Mesenchymal stem cell (in vitro differentiated cells and primary cell): ENCODE data around the gene ZNF844.
A peak's percentile ranks its signal among the peaks of the same experiment; 100 is the strongest.

Experiments
- DNase-seq: peaks from one replicate; pipeline ENCODE4 v3.0.0-alpha.2; 2013
- H2AFZ ChIP-seq: one replicate; pipeline ENCODE4 v1.6.1; 2013; ENCODE audit warnings: low read depth, mild to moderate bottlenecking, control low read depth, inconsistent platforms, low read length, moderate library complexity
- H2AK5ac ChIP-seq: 2 replicates; pipeline ENCODE4 v1.6.1; 2013; ENCODE audit warnings: low read length, moderate library complexity, mild to moderate bottlenecking, inconsistent platforms; ENCODE audit not compliant: severe bottlenecking
- H2BK120ac ChIP-seq: one replicate; pipeline ENCODE4 v1.6.1; 2013; ENCODE audit warnings: low read depth, mild to moderate bottlenecking, inconsistent platforms, low read length, moderate library complexity
- H2BK12ac ChIP-seq, 2 experiments: one replicate each; pipeline ENCODE4 v1.6.1; 2013; ENCODE audit warnings: inconsistent platforms in 2 of 2, low read length in 2 of 2, mild to moderate bottlenecking in 2 of 2, moderate library complexity in 2 of 2, control low read depth in 1 of 2
- H2BK15ac ChIP-seq: one replicate; pipeline ENCODE4 v1.6.1; 2013; ENCODE audit warnings: mild to moderate bottlenecking, low read depth, inconsistent platforms; ENCODE audit not compliant: poor library complexity, severe bottlenecking
- H2BK5ac ChIP-seq: 2 replicates; pipeline ENCODE4 v1.6.1; 2013; ENCODE audit warnings: low read depth, mild to moderate bottlenecking, low read length, control low read depth, inconsistent platforms; ENCODE audit not compliant: poor library complexity, severe bottlenecking
- H3K14ac ChIP-seq, 2 experiments: one replicate each; pipeline ENCODE4 v1.6.1; 2013; ENCODE audit warnings: inconsistent platforms in 2 of 2, low read length in 2 of 2, control low read depth in 1 of 2, mild to moderate bottlenecking in 1 of 2, moderate library complexity in 1 of 2
- H3K18ac ChIP-seq, 2 experiments: one replicate each; pipeline ENCODE4 v1.6.1; 2013; ENCODE audit warnings: inconsistent platforms in 2 of 2, low read length in 2 of 2, control low read depth in 1 of 2, low read depth in 1 of 2, mild to moderate bottlenecking in 1 of 2
- H3K23ac ChIP-seq, 2 experiments: one replicate each; pipeline ENCODE4 v1.6.1; 2013; ENCODE audit warnings: inconsistent platforms in 2 of 2, low read length in 2 of 2, mild to moderate bottlenecking in 2 of 2, moderate library complexity in 2 of 2, control low read depth in 1 of 2
- H3K27ac ChIP-seq: 2 replicates; pipeline ENCODE4 v1.5.1; 2013; ENCODE audit warnings: mild to moderate bottlenecking, moderate library complexity, low read length, control low read depth, inconsistent platforms; ENCODE audit not compliant: poor library complexity, severe bottlenecking
- H3K27me3 ChIP-seq, 2 experiments: 2 replicates each; pipeline versions ENCODE4 v1.6.1 to v1.7.0; 2013; ENCODE audit warnings: low read length in 2 of 2, mild to moderate bottlenecking in 2 of 2, moderate library complexity in 2 of 2, control low read depth in 1 of 2, inconsistent platforms in 1 of 2; ENCODE audit not compliant: control insufficient read depth in 1 of 2, insufficient read depth in 1 of 2
- H3K36me3 ChIP-seq, 2 experiments: 2 replicates each; pipeline versions ENCODE4 v1.6.1 to v1.7.0; 2013; ENCODE audit warnings: low read length in 2 of 2, control low read depth in 1 of 2, inconsistent platforms in 1 of 2, low read depth in 1 of 2, mild to moderate bottlenecking in 1 of 2; ENCODE audit not compliant: insufficient read depth in 2 of 2, control insufficient read depth in 1 of 2
- H3K4ac ChIP-seq, 2 experiments: one replicate each; pipeline ENCODE4 v1.6.1; 2013; ENCODE audit warnings: inconsistent platforms in 2 of 2, low read length in 2 of 2, mild to moderate bottlenecking in 2 of 2, moderate library complexity in 2 of 2, control low read depth in 1 of 2, low read depth in 1 of 2
- H3K4me1 ChIP-seq: 2 replicates; pipeline ENCODE4 v1.6.1; 2013; ENCODE audit warnings: low read depth, low read length, control low read depth; ENCODE audit not compliant: control insufficient read depth, insufficient read depth
- H3K4me2 ChIP-seq: 2 replicates; pipeline ENCODE4 v1.6.1; 2013; ENCODE audit warnings: low read length, mild to moderate bottlenecking, inconsistent platforms; ENCODE audit not compliant: poor library complexity, severe bottlenecking
- H3K4me3 ChIP-seq, 2 experiments: 2 replicates each; pipeline versions ENCODE4 v1.5.1 to v1.7.0; 2013; ENCODE audit warnings: low read length in 2 of 2, mild to moderate bottlenecking in 2 of 2, control low read depth in 1 of 2, low read depth in 1 of 2; ENCODE audit not compliant: insufficient read depth in 1 of 2
- H3K79me1 ChIP-seq: replicated peaks from 2 replicates; pipeline ENCODE4 v1.6.1; 2013; ENCODE audit warnings: mild to moderate bottlenecking, control low read depth, low read length, inconsistent platforms; ENCODE audit not compliant: poor library complexity, severe bottlenecking
- H3K9ac ChIP-seq: 2 replicates; pipeline ENCODE4 v1.7.0; 2013; ENCODE audit warnings: mild to moderate bottlenecking, low read length, moderate library complexity
- H3K9me3 ChIP-seq: 2 replicates; pipeline ENCODE4 v1.7.0; 2013; ENCODE audit warnings: mild to moderate bottlenecking, low read length; ENCODE audit not compliant: control insufficient read depth
- H4K8ac ChIP-seq: one replicate; pipeline ENCODE4 v1.6.1; 2013; ENCODE audit warnings: inconsistent platforms, mild to moderate bottlenecking, low read length, moderate library complexity
- H4K91ac ChIP-seq: one replicate; pipeline ENCODE4 v1.6.1; 2013; ENCODE audit warnings: mild to moderate bottlenecking, low read length, inconsistent platforms
- WGBS: methylation state at CpG from one replicate; pipeline ENCODE4 v1.1.7; 2013; ENCODE audit warnings: mixed read lengths; 5-methylcytosine and 5-hydroxymethylcytosine counted together

ZNF844 gene

DNA sequence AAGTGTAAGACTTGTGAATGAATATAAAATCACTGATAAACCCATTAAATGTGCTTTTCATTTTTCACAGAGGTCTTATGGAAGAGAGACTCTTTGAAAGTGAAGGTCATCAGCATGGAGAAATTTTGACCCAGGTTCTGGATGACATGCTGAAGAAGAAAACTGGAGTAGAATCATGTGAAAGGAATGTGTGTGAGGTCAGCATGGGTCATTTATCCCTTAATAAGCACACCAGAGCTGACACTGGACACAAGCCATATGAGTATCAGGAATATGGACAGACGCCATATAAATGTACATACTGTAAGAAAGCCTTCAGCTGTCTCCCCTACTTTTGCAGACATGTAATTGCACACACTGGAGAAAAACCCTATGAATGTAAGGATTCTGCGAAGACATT, 46.6 kb downstream of the ZNF844 start:
- no peak for DNase-seq
- Histone ChIP-seq H2BK120ac (no peak overlapping the region), H3K4me3 (peak overlapping the region in 1 of 2 experiments; percentile 53), H2AK5ac (no peak overlapping the region), H3K9me3 (peaks cover 52% of the 10 kb centered on the region), H3K27ac (no peak overlapping the region), H3K4me2 (no peak overlapping the region), H4K91ac (no peak overlapping the region), H2BK12ac (no peak overlapping the region), H3K4me1 (no peaks in the 10 kb centered on the region), H3K27me3 (no peaks in the 10 kb centered on the region), H3K9ac (no peak overlapping the region), H2AFZ (no peak overlapping the region), H3K79me1 (no peaks in the 10 kb centered on the region), H3K23ac (no peak overlapping the region), H2BK5ac (no peak overlapping the region), H3K18ac (no peak overlapping the region), H3K4ac (no peak overlapping the region), H3K36me3 (peaks cover 2 to 38% of the 10 kb centered on the region in 2 experiments), H3K14ac (no peak overlapping the region), H2BK15ac (no peak overlapping the region), H4K8ac (no peak overlapping the region)
- WGBS, result no CpG with 5 or more reads among the region's 2 CpGs

DNA sequence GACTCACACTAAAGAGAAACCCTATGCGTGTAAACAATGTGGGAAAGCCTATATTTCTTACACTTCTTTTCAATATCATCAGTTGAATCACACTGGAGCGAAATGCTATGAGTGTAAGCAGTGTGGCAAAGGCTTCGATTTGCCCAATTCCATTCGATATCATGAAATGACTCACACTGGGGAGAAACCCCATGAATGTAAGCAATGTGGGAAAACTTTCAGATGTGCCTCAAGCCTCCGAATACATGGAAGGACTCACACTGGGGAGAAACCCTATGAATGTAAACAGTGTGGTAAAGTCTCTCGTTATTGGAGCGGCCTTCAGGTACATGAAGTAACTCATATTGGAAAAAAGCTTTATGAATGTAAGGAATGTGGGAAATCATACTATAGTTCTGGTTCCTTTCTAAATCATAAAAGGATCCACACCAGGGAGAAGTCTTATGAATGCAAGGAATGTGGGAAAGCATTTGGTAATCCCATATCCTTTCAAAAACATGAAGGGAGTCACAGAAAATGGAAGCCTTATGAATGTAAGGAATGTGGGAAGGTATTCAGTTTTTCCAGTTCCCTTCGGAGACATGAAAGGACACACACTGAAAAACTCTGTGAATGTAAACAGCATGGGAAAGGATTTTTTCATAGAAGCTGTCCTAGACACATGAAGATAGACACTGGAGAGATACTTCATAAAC, 47.6 kb downstream of the ZNF844 start:
- peaks cover 52% of the 10 kb centered on the region for H3K9me3 ChIP-seq
- peaks cover 2 to 38% of the 10 kb centered on the region in 2 experiments for H3K36me3 ChIP-seq
- no peak for DNase-seq
- H3K4ac ChIP-seq, result no peak overlapping the region
- no peak overlapping the region for H3K23ac ChIP-seq
- H4K91ac ChIP-seq, result no peak overlapping the region
- no peak overlapping the region for H2AFZ ChIP-seq
- 90% methylated on average over 8 of the region's 8 CpGs for WGBS
- no peak overlapping the region for H3K9ac ChIP-seq
- no peak overlapping the region for H2BK5ac ChIP-seq
- peak overlapping the region in 1 of 2 experiments; percentile 53 for H3K4me3 ChIP-seq
- no peak overlapping the region for H3K27ac ChIP-seq
- H2BK120ac ChIP-seq, result no peak overlapping the region
- no peak overlapping the region for H2BK12ac ChIP-seq
- H3K18ac ChIP-seq, result no peak overlapping the region
- no peaks in the 10 kb centered on the region for H3K79me1 ChIP-seq
- no peak overlapping the region for H4K8ac ChIP-seq
- H2BK15ac ChIP-seq, result no peak overlapping the region
- H3K4me1 ChIP-seq, result no peaks in the 10 kb centered on the region
- no peaks in the 10 kb centered on the region for H3K27me3 ChIP-seq
- H3K4me2 ChIP-seq, result no peak overlapping the region
- no peak overlapping the region for H2AK5ac ChIP-seq
- no peak overlapping the region for H3K14ac ChIP-seq

GRCh38 chr19:12112701-12113100, 48.2 kb downstream of the ZNF844 start:
- Histone ChIP-seq H2AK5ac (no peak overlapping the region), H3K23ac (no peak overlapping the region), H3K4me3 (peak overlapping the region in 1 of 2 experiments; percentile 53), H3K18ac (no peak overlapping the region), H3K9me3 (peaks cover 52% of the 10 kb centered on the region), H3K14ac (no peak overlapping the region), H4K8ac (no peak overlapping the region), H3K4ac (no peak overlapping the region), H3K4me2 (no peak overlapping the region), H3K4me1 (no peaks in the 10 kb centered on the region), H2BK12ac (no peak overlapping the region), H4K91ac (no peak overlapping the region), H3K27ac (no peak overlapping the region), H2BK5ac (no peak overlapping the region), H3K9ac (no peak overlapping the region), H2AFZ (no peak overlapping the region), H3K27me3 (no peaks in the 10 kb centered on the region), H2BK15ac (no peak overlapping the region), H2BK120ac (no peak overlapping the region), H3K36me3 (peaks cover 6 to 38% of the 10 kb centered on the region in 2 experiments), H3K79me1 (no peaks in the 10 kb centered on the region)
- 84% methylated on average over 8 of the region's 8 CpGs for WGBS
- DNase-seq, result no peak

GRCh38 chr19:12113121-12113520, 48.6 kb downstream of the ZNF844 start:
- Histone ChIP-seq H3K4me1 (no peaks in the 10 kb centered on the region), H2AK5ac (no peak overlapping the region), H3K27ac (no peak overlapping the region), H3K23ac (no peak overlapping the region), H4K8ac (no peak overlapping the region), H3K27me3 (no peaks in the 10 kb centered on the region), H2BK12ac (no peak overlapping the region), H3K4me2 (no peak overlapping the region), H3K9me3 (peaks cover 52% of the 10 kb centered on the region), H4K91ac (no peak overlapping the region), H3K4ac (no peak overlapping the region), H3K79me1 (no peaks in the 10 kb centered on the region), H2BK15ac (no peak overlapping the region), H3K4me3 (peak overlapping the region in 1 of 2 experiments; percentile 37), H2BK5ac (no peak overlapping the region), H2AFZ (no peak overlapping the region), H3K14ac (no peak overlapping the region), H3K18ac (no peak overlapping the region), H3K9ac (no peak overlapping the region), H2BK120ac (no peak overlapping the region), H3K36me3 (peaks cover 7 to 38% of the 10 kb centered on the region in 2 experiments)
- no peak for DNase-seq
- 94% methylated on average over 4 of the region's 5 CpGs for WGBS
